Duodenal mucosa (tissue), 2 donors: ENCODE measurements around the gene RSPO3.

Source experiments
- H3K27ac ChIP-seq: one replicate; pipeline ENCODE4 v1.7.0; 2013; ENCODE audit warnings: low read depth, low read length
- H3K27me3 ChIP-seq, 2 donors: one replicate each; pipeline ENCODE4 v1.7.0; 2013; ENCODE audit warnings: low read length in 2 of 2, control low read depth in 1 of 2; ENCODE audit not compliant: insufficient read depth in 2 of 2, control insufficient read depth in 1 of 2
- H3K36me3 ChIP-seq, 2 donors: one replicate each; pipeline ENCODE4 v1.7.0; 2013; ENCODE audit warnings: low read length in 2 of 2, control low read depth in 1 of 2; ENCODE audit not compliant: insufficient read depth in 2 of 2, control insufficient read depth in 1 of 2
- H3K4me1 ChIP-seq, 2 donors: one replicate each; pipeline ENCODE4 v1.7.0; 2013; ENCODE audit warnings: low read length in 2 of 2, control low read depth in 1 of 2; ENCODE audit not compliant: insufficient read depth in 2 of 2, control insufficient read depth in 1 of 2
- H3K4me3 ChIP-seq, 2 donors: one replicate each; pipeline ENCODE4 v1.7.0; 2013; ENCODE audit warnings: low read length in 2 of 2, low read depth in 1 of 2
- H3K9ac ChIP-seq, 2 donors: one replicate each; pipeline ENCODE4 v1.7.0; 2013; ENCODE audit warnings: low read length in 2 of 2, low read depth in 1 of 2
- H3K9me3 ChIP-seq, 2 donors: one replicate each; pipeline ENCODE4 v1.7.0; 2013; ENCODE audit warnings: low read length in 2 of 2, control low read depth in 1 of 2; ENCODE audit not compliant: control insufficient read depth in 1 of 2

The RSPO3 gene

GRCh38 chr6:127110712-127111111 lies 7.8 kb upstream of the RSPO3 start:
- Histone ChIP-seq H3K9ac (no peak overlapping the region), H3K27me3 (peaks cover 0 to 5% of the 10 kb centered on the region in 2 donors), H3K36me3 (no peaks in the 10 kb centered on the region), H3K4me1 (no peaks in the 10 kb centered on the region), H3K4me3 (no peak overlapping the region), H3K27ac (no peak overlapping the region), H3K9me3 (no peaks in the 10 kb centered on the region)

GRCh38 chr6:127111526-127111925 lies 6.9 kb upstream of the RSPO3 start:
- H3K9me3 ChIP-seq = no peaks in the 10 kb centered on the region
- H3K36me3 ChIP-seq = no peaks in the 10 kb centered on the region
- H3K4me1 ChIP-seq = no peaks in the 10 kb centered on the region
- no peak overlapping the region for H3K27ac ChIP-seq
- peaks cover 0 to 12% of the 10 kb centered on the region in 2 donors for H3K27me3 ChIP-seq
- no peak overlapping the region for H3K9ac ChIP-seq
- H3K4me3 ChIP-seq = no peak overlapping the region

GRCh38 chr6:127114214-127114760 lies 4.2 kb upstream of the RSPO3 start:
- H3K36me3 ChIP-seq = no peaks in the 10 kb centered on the region
- peaks cover 12 to 23% of the 10 kb centered on the region in 2 donors for H3K27me3 ChIP-seq
- no peak overlapping the region for H3K4me3 ChIP-seq
- no peak overlapping the region for H3K27ac ChIP-seq
- H3K9ac ChIP-seq = no peak overlapping the region
- no peaks in the 10 kb centered on the region for H3K4me1 ChIP-seq
- no peaks in the 10 kb centered on the region for H3K9me3 ChIP-seq

DNA sequence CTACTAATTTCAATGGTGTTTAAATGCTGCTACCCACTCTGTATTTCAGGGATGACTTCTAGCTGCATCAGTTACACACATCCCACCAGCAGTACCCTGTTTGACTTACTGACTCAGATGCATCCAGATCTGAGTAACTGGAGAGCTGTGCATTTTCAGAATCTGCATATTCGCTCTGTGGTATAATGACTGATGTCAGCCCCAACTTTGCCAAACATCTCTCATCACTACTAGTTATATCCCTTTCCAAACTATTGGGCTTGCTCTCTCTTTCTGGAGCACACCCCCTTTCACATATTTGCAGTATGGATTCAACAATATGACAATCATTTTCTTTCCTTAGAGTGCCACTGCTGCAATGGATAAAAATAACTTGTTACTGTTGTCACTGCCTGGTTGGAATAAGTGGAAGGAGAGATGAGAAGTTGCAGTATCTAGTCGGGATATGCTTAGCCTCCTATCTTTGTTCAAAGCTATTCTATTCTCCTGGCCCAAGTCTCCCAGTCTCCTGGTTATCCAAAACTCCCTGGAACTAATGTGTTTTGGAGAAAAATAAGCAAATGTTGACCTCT lies 3.3 kb upstream of the RSPO3 start:
- Histone ChIP-seq H3K36me3 (no peaks in the 10 kb centered on the region), H3K9ac (no peak overlapping the region), H3K4me3 (no peak overlapping the region), H3K9me3 (no peaks in the 10 kb centered on the region), H3K27ac (no peak overlapping the region), H3K27me3 (peaks cover 21 to 32% of the 10 kb centered on the region in 2 donors), H3K4me1 (no peaks in the 10 kb centered on the region)

- H3K4me1 ChIP-seq = no peaks in the 10 kb centered on the region
- no peak overlapping the region for H3K9ac ChIP-seq
- no peak overlapping the region for H3K27ac ChIP-seq
- H3K27me3 ChIP-seq = peaks cover 24 to 38% of the 10 kb centered on the region in 2 donors
- H3K36me3 ChIP-seq = no peaks in the 10 kb centered on the region
- H3K4me3 ChIP-seq = no peak overlapping the region
- H3K9me3 ChIP-seq = no peaks in the 10 kb centered on the region
These were observed 2.7 kb upstream of the RSPO3 start for GRCh38 chr6:127115746-127116145.

DNA sequence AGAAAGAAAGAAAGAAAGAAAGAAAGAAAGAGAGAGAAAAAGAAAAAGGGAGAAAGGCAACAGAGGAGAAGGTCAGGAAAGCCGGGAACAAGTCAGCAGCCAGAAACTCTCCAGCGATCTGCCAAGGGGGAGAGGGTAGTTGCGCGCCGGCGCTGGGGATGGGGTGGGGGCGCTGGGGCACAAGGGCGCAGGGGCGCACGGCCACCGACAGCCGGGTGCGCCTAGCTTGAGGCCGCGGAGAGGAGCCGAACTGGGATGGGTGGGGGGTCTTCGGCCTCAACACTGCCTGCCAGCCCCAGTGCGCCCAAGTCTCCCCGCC lies 533 bp upstream of the RSPO3 start:
- H3K9ac ChIP-seq = no peak overlapping the region
- no peaks in the 10 kb centered on the region for H3K36me3 ChIP-seq
- H3K9me3 ChIP-seq = no peaks in the 10 kb centered on the region
- no peak overlapping the region for H3K27ac ChIP-seq
- no peaks in the 10 kb centered on the region for H3K4me1 ChIP-seq
- H3K4me3 ChIP-seq = peak overlapping the region; percentile 29 to 54
- peaks cover 28 to 48% of the 10 kb centered on the region in 2 donors for H3K27me3 ChIP-seq

DNA sequence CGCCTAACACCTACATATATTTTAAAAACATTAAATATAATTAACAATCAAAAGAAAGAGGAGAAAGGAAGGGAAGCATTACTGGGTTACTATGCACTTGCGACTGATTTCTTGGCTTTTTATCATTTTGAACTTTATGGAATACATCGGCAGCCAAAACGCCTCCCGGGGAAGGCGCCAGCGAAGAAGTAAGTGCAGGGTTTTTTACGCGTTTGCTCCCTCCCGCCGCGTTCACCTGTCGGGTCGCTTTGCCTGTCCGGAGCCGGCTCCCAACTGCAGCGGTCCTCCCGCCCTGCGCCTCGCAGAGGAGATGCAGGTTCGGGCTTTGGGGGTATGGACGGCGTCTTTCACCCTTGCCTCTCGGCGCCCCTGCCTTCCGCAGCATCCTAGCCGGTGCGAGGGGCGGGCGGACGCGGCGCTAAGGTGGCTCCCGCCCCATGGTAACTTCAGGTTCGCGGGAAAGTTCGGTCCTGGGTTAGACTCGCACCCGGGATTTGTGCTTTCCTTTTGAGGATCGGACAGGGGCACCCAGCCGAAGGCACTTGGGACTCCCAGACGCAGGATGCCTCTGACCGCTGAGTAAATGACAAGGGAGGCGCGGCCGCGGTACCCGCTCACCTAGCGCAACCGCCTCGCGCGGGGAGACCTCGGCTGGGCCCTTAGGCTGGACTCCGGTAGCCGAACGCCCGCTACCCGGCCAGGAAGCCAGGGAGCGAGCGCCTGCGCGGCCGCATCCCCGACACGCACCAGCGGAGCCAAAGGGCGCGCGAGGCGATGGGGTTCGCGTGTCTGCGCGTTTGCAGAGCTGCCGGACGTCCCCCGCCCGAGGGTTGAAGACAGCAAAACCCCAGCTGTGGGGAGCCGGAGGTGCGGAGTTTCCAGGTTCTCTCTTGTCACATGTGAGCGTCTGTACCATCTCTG lies 891 bp downstream of the RSPO3 start:
- Histone ChIP-seq H3K27me3 (peaks cover 28 to 48% of the 10 kb centered on the region in 2 donors), H3K4me1 (no peaks in the 10 kb centered on the region), H3K27ac (no peak overlapping the region), H3K9ac (no peak overlapping the region), H3K4me3 (peak overlapping the region; percentile 30 to 61), H3K9me3 (no peaks in the 10 kb centered on the region), H3K36me3 (no peaks in the 10 kb centered on the region)

DNA sequence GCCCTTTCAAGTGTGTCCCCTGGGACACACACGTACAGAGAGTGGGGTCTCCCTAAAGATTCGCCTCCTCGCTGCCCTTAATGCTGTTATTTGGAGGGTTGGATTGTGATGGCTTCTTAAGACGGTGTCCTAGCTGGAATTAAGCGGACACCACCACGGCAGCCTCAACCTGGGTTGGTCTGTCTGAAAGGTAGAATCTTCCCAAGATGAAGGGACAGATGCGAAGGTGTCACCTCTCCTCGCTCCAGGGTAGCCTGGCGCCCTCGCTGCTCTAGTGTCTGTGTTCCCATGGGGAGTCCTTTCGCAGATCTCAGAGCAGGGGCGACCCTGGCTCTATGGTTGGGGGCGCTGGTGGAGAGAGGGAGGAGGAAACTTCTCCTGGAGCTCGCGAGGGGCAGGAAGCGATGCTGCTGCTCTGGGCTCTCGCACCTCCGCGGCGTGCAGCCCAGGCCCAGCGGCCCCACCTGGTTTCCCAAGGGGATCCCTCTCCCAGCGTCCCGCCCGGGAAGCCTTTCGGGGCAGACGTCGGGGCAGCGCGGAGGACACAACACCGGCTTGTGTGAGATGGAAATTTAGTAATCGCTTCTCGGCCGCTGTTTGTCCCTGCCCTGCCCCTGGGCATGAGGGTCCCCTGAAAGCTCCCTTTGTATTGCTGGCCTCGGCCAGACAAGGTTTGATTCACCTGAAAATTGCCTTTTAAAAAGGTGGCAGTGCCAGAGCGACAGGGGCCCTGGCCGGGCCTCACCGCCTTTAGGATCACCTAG lies 1.7 kb downstream of the RSPO3 start:
- H3K27me3 ChIP-seq = peaks cover 28 to 43% of the 10 kb centered on the region in 2 donors

GRCh38 chr6:127120787-127121636 lies 2.5 kb downstream of the RSPO3 start:
- Histone ChIP-seq H3K9me3 (no peaks in the 10 kb centered on the region), H3K36me3 (no peaks in the 10 kb centered on the region), H3K4me1 (no peaks in the 10 kb centered on the region), H3K9ac (no peak overlapping the region), H3K27me3 (peaks cover 28 to 40% of the 10 kb centered on the region in 2 donors), H3K4me3 (peak overlapping the region; percentile 39 to 61), H3K27ac (no peak overlapping the region)

More for the DNA sequence above, 1.7 kb downstream of the RSPO3 start:
- H3K4me3 ChIP-seq = peak overlapping the region; percentile 30 to 61
- H3K4me1 ChIP-seq = no peaks in the 10 kb centered on the region
- H3K36me3 ChIP-seq = no peaks in the 10 kb centered on the region
- H3K9me3 ChIP-seq = no peaks in the 10 kb centered on the region
- no peak overlapping the region for H3K27ac ChIP-seq
- no peak overlapping the region for H3K9ac ChIP-seq
